ENCODE results near the gene RNF220.
A peak's percentile ranks its signal among the peaks of the same experiment; 100 is the strongest.

RNF220 gene

DNA sequence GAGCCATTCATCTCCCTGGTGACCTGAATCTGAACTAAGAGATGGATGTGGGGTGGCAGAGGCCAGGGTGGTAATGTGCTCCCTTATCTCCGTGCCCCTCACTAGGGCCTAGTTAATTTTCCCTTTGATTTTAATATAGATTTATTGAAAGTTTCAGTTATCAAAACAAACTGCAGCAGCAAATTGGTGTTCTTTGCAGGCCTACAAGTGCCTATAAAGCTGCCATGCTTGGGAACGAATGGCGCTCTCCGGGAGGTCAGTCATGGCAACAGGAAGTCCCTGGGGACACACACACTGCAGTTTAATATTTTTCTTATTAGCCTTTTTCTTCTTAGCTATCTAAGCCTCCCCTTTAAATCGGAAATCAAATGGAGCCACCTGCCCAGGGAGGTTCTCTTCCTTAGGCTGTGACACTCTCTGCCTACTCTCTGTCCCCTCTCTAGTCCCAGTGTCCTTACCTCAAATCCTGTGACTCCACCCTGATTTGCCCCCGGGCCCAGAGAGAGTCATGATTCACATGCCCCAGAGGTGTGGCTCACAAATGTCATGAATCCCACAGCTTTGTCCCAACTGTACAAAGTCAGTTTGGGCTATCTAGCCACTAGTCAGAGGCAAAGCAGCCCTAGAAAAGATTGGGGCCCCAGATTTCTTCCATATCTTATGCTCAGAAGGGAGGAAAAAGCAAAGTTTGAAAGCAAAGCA, 45.7 kb upstream of the RNF220 start:
- Histone ChIP-seq H3K4me3 (ENCODE audit: low read length, poor library complexity, severe bottlenecking) (no peak overlapping the region), H3K27me3 (ENCODE audit: insufficient read depth, low read length, poor library complexity, severe bottlenecking) (no peaks in the 10 kb centered on the region), H3F3A (ENCODE audit: low read depth) (no peaks in the 10 kb centered on the region), H3K4me1 (ENCODE audit: insufficient read depth, low read length, poor library complexity, severe bottlenecking) (peaks cover 3% of the 10 kb centered on the region), H2AFZ (ENCODE audit: low read length) (no peak overlapping the region), H3K9me3 (ENCODE audit: insufficient read depth, low read depth, low read length) (no peaks in the 10 kb centered on the region), H3K79me2 (ENCODE audit: insufficient read depth, low read length) (peaks cover 7% of the 10 kb centered on the region), H3K9ac (ENCODE audit: low read depth, low read length, poor library complexity, severe bottlenecking) (no peak overlapping the region), H3K9me2 (replicated peaks; ENCODE audit: low read depth, low read length) (no peaks in the 10 kb centered on the region), H3K36me3 (ENCODE audit: insufficient read depth, low read length) (no peaks in the 10 kb centered on the region), H4K20me1 (ENCODE audit: insufficient read depth, low read length, poor library complexity, severe bottlenecking) (peaks cover 4% of the 10 kb centered on the region), H3K4me2 (ENCODE audit: low read depth, low read length, poor library complexity, severe bottlenecking) (no peak overlapping the region)
- TF ChIP-seq, protein P1, sequence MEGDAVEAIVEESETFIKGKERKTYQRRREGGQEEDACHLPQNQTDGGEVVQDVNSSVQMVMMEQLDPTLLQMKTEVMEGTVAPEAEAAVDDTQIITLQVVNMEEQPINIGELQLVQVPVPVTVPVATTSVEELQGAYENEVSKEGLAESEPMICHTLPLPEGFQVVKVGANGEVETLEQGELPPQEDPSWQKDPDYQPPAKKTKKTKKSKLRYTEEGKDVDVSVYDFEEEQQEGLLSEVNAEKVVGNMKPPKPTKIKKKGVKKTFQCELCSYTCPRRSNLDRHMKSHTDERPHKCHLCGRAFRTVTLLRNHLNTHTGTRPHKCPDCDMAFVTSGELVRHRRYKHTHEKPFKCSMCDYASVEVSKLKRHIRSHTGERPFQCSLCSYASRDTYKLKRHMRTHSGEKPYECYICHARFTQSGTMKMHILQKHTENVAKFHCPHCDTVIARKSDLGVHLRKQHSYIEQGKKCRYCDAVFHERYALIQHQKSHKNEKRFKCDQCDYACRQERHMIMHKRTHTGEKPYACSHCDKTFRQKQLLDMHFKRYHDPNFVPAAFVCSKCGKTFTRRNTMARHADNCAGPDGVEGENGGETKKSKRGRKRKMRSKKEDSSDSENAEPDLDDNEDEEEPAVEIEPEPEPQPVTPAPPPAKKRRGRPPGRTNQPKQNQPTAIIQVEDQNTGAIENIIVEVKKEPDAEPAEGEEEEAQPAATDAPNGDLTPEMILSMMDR (conservative IDR thresholded peaks at IDR 0.05; ENCODE audit: low read length) = no peak

DNA sequence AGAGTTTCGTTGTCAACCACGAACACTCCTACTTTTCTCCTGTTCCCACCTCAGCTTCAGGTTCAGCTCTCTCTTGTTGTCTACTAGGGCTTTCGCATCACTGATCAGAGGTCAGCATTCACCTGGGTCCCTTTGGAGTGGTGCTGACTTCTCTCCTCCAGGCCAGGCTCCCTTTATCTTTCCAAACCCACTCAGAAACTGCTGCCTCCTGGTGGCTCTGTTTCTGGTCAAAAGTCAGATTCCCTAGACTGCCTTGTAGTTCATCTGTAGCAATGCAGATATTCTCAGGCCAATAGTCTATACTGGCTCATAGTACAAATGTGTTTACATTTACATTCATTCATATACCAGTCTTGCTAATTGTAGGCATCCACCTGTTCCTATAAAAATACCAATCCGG, 43.6 kb upstream of the RNF220 start:
- Histone ChIP-seq H3K4me2 (ENCODE audit: low read depth, low read length, poor library complexity, severe bottlenecking) (no peak overlapping the region), H3K36me3 (ENCODE audit: insufficient read depth, low read length) (no peaks in the 10 kb centered on the region), H3K9me2 (replicated peaks; ENCODE audit: low read depth, low read length) (no peaks in the 10 kb centered on the region), H2AFZ (ENCODE audit: low read length) (no peak overlapping the region), H3K9me3 (ENCODE audit: insufficient read depth, low read depth, low read length) (no peaks in the 10 kb centered on the region), H3K9ac (ENCODE audit: low read depth, low read length, poor library complexity, severe bottlenecking) (no peak overlapping the region), H3K4me1 (ENCODE audit: insufficient read depth, low read length, poor library complexity, severe bottlenecking) (no peaks in the 10 kb centered on the region), H3F3A (ENCODE audit: low read depth) (no peaks in the 10 kb centered on the region), H3K4me3 (ENCODE audit: low read length, poor library complexity, severe bottlenecking) (no peak overlapping the region), H3K27me3 (ENCODE audit: insufficient read depth, low read length, poor library complexity, severe bottlenecking) (no peaks in the 10 kb centered on the region), H3K79me2 (ENCODE audit: insufficient read depth, low read length) (no peaks in the 10 kb centered on the region), H4K20me1 (ENCODE audit: insufficient read depth, low read length, poor library complexity, severe bottlenecking) (no peaks in the 10 kb centered on the region)
- TF ChIP-seq EZH2phosphoT487 (IDR thresholded peaks at IDR 0.05; ENCODE audit: borderline replicate concordance) = no peak
- TF ChIP-seq, protein P1 (conservative IDR thresholded peaks at IDR 0.05; ENCODE audit: low read length) = peak; percentile 36

DNA sequence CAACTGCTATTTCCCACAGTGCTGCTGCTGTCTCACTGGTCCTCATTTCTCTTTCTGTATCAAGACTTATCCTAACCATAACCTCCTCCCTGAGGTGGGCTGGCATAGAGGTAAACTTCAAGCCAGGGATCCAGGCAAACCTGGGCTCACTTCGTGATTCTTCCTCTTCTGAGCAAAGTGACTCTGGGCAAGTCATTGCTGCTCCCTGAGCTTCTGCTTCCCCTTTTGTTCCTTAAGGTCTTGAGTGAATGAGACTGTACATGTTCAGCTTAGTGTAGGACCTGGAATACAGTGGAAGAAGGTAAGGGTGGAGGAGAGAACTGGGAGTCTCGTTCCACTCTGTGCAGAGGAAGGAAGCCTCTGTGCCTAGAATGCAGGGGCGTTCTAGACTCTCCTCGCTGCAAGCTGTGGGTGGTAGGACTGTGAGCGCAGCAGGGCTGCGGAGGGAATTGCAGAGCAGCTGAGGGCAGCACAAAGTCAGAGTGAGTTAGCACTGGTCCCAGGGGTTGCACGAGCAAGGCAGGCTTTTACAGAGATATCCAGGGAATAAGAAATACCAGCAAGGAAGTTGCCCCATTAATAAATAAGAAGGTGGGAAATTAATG, 38.6 kb upstream of the RNF220 start:
- H3K27me3 ChIP-seq (ENCODE audit: insufficient read depth, low read length, poor library complexity, severe bottlenecking) = no peaks in the 10 kb centered on the region
- no peaks in the 10 kb centered on the region for H3K36me3 ChIP-seq (ENCODE audit: insufficient read depth, low read length)
- H2AFZ ChIP-seq (ENCODE audit: low read length) = no peak overlapping the region
- H3K4me2 ChIP-seq (ENCODE audit: low read depth, low read length, poor library complexity, severe bottlenecking) = no peak overlapping the region
- no peaks in the 10 kb centered on the region for H3K79me2 ChIP-seq (ENCODE audit: insufficient read depth, low read length)
- no peak overlapping the region for H3K4me3 ChIP-seq (ENCODE audit: low read length, poor library complexity, severe bottlenecking)
- H3K9me3 ChIP-seq (ENCODE audit: insufficient read depth, low read depth, low read length) = no peaks in the 10 kb centered on the region
- H3K9me2 ChIP-seq (replicated peaks; ENCODE audit: low read depth, low read length) = no peaks in the 10 kb centered on the region
- H4K20me1 ChIP-seq (ENCODE audit: insufficient read depth, low read length, poor library complexity, severe bottlenecking) = no peaks in the 10 kb centered on the region
- no peaks in the 10 kb centered on the region for H3K4me1 ChIP-seq (ENCODE audit: insufficient read depth, low read length, poor library complexity, severe bottlenecking)
- no peak for TF ChIP-seq EZH2phosphoT487 (IDR thresholded peaks at IDR 0.05; ENCODE audit: borderline replicate concordance)
- TF ChIP-seq, protein P1 (conservative IDR thresholded peaks at IDR 0.05; ENCODE audit: low read length) = no peak
- H3F3A ChIP-seq (ENCODE audit: low read depth) = no peaks in the 10 kb centered on the region
- no peak overlapping the region for H3K9ac ChIP-seq (ENCODE audit: low read depth, low read length, poor library complexity, severe bottlenecking)
